ENCODE data around the gene PLCD1.
"Not testable (repeated sequence)": the region's sequence is repeated elsewhere in the genome, so short reads cannot be mapped to it uniquely, and the experiment has no call there.

Gene PLCD1

DNA sequence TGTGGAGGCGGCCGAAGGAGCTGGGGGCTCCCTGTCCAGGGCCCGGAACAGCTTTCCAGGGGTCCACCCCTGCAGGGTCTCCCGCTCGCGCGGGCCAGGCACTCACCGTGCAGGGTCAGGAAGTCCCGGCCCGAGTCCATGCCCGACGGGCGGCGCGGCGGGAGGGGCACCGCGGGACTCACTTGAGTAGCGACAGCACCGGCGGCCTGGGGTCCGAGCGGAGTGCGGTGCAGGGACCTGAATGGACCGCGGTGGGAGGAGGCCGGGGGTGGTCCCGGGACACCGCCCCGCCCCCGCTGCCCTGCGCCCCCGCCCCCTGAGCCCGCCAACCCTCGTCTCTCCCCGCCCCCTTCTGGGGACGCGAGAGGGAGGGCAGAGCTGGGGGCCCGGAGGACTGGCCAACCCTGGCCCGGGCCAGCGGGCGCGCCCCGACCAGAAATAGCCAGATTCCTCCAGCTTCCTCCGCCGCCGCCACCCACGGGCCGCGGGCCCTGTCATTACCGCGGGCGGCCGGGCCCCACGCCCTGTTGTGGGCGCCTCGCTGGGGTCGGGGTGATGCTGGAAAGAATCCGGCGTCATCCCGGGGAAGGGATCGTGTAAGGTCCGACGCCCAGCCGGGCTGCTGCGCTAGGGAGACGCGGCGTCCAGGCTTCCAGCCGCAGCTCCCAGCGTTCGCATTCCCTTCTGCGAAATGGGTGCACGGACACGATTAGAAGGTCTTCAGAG, at the start of gene PLCD1:
TSS of gene PLCD1 (minus strand) at position 243 of the 726 bp plus-strand sequence. CDS start at position 140, 103 bp downstream.
- no peak for DNase-seq (ENCODE audit: low read depth in 1 of 2, low spot score in 1 of 2)

DNA sequence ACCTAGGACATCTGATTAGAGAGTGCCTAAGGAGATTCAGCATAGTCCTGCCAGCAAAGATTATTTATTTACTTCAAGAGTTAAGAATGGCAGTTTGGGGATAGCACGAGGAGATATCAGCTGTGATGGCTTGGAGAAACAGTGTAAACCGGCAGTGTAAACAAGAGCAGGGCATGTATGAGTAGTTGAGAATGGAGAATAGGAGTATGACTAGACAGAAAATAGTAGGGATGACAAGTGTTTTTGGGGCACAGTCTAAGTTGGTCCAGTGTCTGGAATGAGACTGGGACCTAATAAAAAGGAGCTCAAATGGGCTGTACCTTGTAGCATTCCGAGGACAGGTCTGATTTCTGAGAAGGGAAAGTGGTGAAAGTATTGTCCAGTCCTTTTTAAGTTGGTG, 47.6 kb upstream of the PLCD1 start:
- not testable (repeated sequence) for DNase-seq (ENCODE audit: low read depth in 1 of 2, low spot score in 1 of 2)

DNA sequence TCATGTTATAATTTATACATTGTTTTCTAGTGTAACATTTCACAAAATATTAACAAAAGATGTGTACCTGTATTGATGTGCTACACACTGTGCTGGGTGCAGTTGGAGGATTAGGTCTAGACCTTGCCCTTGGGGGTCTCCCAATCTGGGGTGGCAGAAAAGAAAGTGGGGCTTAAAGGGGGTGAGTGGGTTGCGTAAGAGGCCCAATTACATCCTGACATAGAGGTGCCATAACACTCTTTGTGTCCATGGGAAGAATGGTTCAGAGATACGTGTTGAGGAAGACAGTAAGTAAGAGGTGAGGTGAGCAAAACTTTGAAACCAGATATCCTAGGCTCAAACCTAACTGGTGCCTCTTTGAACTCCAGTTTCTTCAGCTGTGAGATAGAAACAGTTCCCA, 40.6 kb upstream of the PLCD1 start:
- DNase-seq (ENCODE audit: low read depth in 1 of 2, low spot score in 1 of 2): no peak

DNA sequence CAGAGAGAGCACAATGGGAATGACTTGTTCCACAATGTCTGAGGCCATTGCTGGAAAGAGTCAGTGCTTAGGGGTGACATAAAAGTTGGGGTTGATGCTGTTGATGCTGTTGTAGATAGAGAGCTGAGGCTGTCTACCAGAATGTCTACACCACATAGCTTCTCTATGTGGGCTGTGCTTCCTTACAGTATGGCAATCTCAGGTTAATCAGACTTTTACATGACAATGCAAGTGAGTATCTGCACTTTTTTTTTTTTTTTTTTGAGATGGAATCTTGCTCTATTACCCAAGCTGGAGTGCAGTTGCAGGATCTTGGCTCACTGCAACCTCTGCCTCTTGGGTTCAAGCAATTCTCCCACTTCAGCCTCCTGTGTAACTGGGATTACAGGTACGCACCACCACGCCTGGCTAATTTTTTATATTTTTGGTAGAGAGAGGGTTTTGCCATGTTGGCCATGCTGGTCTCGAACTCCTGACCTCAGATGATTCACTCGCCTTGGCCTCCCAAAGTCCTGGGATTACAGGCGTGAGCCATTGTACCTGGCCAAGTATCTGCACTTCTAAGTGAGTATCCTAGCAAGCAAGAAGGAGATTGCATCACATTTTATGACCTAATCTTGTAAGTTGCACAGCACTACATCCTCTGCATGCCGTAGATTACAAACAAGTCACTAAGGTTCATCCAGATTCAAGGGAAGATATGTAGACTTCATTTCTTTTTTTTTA, 38.2 kb upstream of the PLCD1 start:
- no peak for DNase-seq (ENCODE audit: low read depth in 1 of 2, low spot score in 1 of 2)

DNA sequence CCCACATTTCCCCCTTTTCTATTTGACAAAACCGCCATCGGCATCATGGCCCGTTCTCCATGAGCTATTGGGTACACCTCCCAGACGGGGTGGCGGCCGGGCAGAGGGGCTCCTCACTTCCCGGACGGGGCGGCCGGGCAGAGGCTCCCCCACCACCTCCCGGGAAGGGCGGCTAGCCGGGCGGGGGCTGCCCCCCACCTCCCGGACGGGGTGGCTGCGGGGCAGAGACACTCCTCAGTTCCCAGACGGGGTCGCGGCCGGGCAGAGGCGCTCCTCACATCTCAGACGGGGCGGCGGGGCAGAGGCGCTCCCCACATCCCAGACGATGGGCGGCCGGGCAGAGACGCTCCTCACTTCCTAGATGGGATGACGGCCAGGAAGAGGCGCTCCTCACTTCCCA, 35.0 kb upstream of the PLCD1 start:
- DNase-seq (ENCODE audit: low read depth in 1 of 2, low spot score in 1 of 2): not testable (repeated sequence)

DNA sequence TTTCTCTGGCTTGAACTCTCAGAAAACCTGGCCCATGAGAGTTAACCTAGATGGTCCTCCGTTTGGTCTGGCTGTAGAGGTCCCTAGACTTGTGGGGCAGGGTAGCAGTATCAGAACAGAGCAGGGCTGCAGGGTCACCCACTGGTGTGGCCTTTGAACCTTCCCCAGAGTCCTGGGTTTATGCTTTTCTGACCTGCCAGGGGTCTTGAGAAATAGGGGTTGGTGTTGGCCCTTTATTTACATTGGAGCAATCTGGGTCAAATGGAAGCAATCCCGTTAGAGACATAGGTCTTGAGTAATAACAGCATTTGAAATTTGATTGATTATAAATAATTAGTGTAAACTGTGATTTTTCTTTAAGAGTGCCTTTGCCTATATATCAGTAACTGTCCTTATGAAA, 33.4 kb upstream of the PLCD1 start:
- DNase-seq (ENCODE audit: low read depth in 1 of 2, low spot score in 1 of 2): no peak

DNA sequence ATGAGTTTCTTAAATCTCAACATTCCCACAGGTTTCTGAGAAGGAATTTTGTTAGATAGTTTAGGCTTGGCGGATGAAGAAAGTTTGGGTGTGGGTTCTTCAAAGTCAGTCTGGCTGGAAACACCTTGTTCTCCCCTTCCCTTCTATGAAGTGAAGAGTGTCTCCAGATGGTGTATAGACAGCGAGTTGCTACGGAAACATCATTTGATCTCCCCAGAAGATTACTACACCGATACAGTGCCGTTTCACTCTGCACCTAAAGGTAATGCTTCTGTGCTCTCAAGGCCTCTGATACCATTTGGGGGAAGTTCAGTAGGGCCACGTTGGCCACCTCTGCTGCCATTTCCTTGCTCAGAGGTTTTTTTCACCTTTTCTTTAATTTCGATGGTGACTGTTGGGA, 30.1 kb upstream of the PLCD1 start:
- no peak for DNase-seq (ENCODE audit: low read depth in 1 of 2, low spot score in 1 of 2)

DNA sequence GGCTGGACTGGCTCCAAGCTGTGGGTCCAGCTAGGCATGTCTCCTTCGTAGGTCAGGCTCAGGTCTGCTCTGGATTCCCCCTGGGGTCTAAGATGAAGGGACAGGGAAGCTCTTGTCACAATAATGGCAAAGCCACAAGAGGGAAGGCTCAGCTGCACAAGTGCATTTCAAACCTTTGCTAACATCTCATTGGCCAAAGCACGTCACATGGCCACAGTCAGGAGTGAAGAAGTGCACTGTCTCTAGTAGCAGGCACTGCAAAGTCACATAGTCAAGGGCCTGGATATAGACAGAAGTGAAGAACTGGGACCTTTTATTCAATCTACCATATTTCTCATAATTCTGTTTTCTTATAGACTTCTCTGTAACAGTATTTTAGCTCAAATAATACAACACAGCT, 29.7 kb upstream of the PLCD1 start:
- DNase-seq (ENCODE audit: low read depth in 1 of 2, low spot score in 1 of 2): no peak

DNA sequence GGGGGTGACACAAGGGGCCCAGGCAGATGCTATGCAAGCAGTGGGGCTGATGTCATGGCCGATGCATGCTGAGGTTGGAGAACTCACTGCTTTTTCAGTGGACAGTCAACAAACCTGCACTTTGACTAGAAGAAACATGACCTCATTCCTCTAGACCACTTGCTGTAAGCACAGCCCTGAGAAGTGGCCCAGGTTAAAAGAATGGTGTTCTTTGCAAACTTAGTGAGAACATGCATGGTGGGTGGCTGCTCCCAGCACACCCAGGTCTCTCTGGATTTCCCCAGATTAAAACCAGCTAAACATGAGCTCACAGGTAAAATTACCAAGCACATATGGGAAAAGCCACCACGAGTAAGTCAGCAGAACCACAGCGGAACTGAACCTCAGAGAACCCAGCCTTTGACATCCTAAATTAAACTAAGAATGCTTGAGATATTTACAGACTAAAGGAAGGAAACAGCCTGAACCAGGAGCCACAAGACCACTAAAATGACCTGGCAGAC, 25.1 kb upstream of the PLCD1 start:
- no peak for DNase-seq (ENCODE audit: low read depth in 1 of 2, low spot score in 1 of 2)

DNA sequence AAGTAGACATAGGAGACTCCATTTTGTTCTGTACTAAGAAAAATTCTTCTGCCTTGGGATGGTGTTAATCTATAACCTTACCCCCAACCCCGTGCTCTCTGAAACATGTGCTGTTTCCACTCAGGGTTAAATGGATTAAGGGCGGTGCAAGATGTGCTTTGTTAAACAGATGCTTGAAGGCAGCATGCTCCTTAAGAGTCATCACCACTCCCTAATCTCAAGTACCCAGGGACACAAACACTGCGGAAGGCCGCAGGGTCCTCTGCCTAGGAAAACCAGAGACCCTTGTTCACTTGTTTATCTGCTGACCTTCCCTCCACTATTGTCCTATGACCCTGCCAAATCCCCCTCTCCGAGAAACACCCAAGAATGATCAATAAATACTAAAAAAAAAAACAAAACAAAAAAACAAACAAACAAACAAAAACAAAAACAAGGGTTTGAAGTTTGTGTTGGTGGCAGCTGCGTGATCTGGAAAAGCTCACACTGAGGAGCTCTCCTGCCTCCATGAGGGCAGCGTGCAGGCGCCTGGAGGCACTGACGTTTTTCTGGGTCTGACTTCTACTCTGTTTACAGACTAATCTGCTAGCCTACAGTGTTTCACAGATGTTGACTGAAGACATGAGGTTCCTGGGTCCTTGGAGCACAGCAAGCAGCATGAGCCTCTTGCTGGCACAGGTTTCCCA, 24.5 kb upstream of the PLCD1 start:
- DNase-seq (ENCODE audit: low read depth in 1 of 2, low spot score in 1 of 2): not testable (repeated sequence)

DNA sequence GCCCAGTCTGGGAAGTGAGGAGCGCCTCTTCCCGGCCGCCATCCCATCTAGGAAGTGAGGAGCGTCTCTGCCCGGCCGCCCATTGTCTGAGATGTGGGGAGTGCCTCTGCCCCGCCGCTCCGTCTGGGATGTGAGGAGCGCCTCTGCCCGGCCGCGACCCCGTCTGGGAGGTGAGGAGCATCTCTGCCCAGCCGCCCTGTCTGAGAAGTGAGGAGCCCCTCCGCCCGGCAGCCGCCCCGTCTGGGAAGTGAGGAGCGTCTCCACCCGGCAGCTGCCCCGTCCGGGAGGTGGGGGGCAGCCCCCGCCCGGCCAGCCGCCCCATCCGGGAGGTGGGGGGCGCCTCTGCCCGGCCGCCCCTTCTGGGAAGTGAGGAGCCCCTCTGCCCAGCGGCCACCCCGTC, 23.8 kb upstream of the PLCD1 start:
- not testable (repeated sequence) for DNase-seq (ENCODE audit: low read depth in 1 of 2, low spot score in 1 of 2)

DNA sequence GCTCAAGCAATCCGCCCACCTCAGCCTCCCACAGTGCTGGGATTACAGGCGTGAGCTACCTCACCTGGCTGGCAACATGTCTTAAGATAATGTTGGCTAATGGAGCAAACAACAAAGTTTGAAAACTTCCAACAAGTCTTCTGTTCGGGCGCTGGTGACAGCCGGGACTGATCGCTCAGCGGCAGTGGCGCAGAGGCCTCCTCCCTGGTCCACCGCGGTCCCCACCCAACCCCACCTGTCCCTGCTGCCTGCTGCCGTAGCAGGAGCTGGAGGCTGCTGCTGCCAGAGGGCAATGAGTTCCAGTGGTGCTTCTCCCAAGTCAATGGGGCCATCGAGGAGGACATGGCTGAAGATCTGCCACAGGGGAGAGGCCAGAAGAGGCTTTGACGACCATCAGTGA, 21.7 kb upstream of the PLCD1 start:
- no peak for DNase-seq (ENCODE audit: low read depth in 1 of 2, low spot score in 1 of 2)

DNA sequence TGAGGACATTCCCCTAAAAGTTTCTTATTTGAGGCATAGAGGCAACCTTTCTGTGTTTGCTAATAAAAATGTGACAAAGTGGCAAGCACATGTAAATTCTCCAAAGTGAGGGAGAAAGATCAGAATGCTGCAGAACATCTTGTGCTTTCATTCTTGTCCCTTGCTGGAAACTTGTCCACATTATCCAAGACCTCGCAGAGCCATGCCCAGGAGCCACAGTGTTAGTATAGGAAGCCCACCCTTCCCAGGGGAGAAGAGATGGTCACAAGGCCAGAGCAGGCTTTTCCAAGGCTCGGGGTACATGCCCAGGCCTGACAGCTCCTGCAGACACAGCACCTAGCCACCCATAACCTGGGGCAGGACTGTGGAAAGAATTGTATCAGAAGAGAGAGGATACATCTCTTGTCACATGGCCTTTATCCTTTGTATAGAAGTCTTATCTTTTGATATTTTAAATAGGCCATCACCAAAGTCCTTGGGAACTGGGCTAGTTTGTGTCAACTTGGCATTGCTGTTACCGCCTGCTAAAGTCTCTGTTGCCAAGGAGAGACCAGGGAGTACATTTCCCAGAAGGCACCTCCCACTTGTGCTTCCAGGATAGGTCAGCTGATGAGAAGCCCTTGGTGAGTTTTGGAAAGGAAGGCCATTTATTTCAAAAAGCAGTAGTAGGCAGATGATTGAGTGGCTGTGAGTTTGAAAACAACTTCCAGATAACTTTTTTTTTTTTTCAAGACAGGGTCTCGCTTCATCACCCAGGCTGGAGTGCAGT, 20.1 kb upstream of the PLCD1 start:
- DNase-seq (ENCODE audit: low read depth in 1 of 2, low spot score in 1 of 2): no peak

DNA sequence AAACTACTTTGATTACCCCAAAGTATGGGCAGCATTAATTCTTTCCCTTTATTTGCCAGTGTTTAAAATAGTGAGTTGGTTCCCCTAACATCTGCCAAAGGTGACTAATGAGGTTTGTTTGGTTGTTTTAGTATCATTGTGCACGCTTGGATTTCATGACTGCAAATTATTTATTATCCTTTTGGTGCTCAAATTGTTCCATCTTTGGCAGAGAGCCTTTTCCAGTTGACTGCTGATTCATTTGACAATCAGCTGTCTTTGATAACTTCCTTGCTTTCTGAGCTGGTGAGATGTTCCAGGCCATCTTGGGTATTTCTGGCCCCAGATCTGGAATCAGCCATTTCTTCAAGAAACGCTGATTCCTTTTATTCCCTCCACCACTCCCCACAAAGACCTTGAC, 18.5 kb upstream of the PLCD1 start:
- DNase-seq (ENCODE audit: low read depth in 1 of 2, low spot score in 1 of 2): no peak

DNA sequence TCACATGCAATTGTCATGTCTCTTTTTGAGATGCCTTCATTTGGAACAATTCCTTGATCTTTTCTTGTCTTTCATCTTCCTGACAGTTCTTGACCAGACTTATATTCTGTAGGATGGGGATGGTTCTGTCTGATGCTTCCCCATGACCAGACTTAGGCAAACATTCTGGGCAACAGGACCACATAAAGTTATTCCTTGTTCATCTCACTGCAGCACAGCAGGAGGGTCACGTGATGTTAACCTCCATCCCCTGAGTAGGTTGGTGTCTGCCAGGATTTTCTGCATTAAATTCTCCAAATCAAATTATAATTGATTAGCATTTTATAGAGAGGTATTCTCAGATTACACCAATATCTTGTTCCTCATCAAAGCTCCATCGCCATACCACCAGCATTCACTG, 17.4 kb upstream of the PLCD1 start:
- no peak for DNase-seq (ENCODE audit: low read depth in 1 of 2, low spot score in 1 of 2)

DNA sequence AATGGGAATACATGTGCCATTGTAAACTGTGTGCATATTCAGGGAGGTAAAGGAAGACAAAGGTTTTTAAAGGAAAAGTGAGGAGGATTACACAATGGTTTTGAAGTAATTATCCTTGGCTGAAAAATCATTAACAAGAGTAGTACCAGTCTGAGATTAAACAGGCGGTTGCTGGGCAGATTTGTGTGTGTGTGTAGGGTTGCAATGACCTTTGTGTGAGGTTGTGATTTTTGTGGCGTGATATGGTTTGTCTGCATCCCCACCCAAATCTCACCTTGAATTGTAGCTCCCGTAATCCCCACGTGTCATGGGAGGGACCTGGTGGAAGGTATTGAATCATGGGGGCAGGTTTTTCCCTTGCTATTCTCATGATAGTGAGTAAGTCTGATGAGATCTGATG, 16.6 kb upstream of the PLCD1 start:
- no peak for DNase-seq (ENCODE audit: low read depth in 1 of 2, low spot score in 1 of 2)

DNA sequence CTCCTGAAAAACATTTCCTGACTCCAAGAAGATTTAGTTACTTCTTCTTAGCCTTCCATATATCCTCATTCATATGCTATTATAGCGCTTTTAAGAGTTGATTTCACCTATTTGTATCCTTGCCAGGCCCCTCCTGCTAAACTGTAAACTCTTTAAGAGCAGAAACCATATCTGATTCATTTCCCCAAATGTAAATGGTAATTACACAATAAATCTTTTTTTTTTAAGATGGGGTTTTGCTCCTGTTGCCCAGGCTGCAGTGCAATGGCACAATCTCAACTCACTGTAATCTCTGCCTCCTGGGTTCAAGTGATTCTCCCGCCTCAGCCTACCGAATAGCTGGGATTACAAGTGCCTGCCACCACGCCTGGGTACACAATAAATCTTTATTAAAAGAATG, 14.0 kb upstream of the PLCD1 start:
- DNase-seq (ENCODE audit: low read depth in 1 of 2, low spot score in 1 of 2): no peak

DNA sequence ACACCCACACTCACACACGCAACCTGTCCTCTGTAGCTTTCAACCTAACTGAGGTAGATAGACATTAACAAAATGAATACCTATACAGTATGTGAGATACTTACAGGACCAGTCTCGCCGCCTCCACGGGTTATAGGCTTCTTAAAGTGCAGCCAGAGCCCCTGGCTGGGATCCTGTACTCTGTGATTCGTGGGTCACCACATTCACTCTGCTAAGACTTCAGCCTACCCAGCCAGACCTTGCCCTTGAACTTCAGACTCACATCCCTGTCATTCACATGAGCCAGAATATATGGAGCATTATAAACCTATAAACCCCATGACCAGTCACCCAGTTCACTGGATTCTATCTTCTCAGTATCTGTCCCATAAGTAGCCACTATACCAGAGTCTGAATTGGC, 11.0 kb upstream of the PLCD1 start:
- DNase-seq (ENCODE audit: low read depth in 1 of 2, low spot score in 1 of 2): no peak

DNA sequence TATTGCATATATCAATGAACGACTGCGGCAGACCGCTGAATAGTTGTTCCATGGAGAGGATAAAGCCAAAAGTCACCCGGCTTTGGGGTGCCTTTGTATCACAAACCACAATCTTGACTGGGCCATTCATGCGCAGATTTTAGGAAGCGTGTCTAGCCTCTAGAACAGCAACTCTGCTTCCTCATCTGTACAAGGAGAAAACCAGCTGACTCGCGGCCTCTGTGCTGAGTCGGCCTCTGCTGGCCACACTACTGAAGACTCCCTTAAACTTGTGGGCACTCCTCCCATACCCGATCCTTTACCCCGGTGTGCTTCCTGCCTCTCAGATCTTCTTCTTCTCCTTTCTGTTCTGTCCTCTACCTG, 10.4 kb upstream of the PLCD1 start:
- DNase-seq (ENCODE audit: low read depth in 1 of 2, low spot score in 1 of 2): no peak

DNA sequence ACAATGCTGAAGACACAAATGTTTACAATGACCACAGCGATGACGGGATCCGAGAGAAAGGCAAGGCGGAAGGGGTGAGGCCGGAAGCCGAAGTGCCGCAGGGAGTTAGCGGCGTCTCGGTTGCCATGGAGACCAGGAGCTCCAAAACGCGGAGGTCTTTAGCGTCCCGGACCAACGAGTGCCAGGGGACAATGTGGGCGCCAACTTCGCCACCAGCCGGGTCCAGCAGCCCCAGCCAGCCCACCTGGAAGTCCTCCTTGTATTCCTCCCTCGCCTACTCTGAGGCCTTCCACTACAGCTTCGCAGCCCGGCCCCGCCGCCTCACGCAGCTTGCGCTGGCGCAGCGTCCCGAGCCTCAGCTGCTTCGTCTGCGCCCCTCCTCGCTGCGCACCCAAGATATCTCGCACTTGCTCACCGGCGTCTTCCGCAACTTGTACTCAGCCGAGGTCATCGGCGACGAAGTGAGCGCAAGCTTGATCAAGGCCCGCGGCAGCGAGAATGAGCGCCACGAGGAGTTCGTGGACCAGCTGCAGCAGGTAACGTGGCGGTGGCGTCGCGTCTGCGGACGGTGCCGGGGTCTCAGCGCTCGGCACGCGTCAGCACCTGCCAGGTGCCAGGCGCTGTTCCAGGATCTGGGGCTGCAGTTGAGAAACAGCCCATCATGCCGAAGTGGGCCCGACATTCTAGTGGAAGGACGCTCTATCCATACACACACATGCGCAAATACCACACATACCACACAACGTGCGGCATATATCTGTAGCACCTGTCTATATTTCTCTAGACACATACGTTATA, 9.9 kb upstream of the PLCD1 start, which contains the start of gene DLEC1:
TSS of gene DLEC1 (plus strand) at position 108 of the 798 bp plus-strand sequence. CDS start at position 126, 18 bp downstream.
- DNase-seq (ENCODE audit: low read depth in 1 of 2, low spot score in 1 of 2): peak; percentile 45 to 62
